ENCODE measurements around the gene EXOC6.

EXOC6 gene

GRCh38 chr10:93068411-93069244, 220.3 kb downstream of the EXOC6 start:
- DNase-seq, result no peak

- no peak for DNase-seq
These were observed 220.9 kb downstream of the EXOC6 start for GRCh38 chr10:93069245-93069561.

DNA sequence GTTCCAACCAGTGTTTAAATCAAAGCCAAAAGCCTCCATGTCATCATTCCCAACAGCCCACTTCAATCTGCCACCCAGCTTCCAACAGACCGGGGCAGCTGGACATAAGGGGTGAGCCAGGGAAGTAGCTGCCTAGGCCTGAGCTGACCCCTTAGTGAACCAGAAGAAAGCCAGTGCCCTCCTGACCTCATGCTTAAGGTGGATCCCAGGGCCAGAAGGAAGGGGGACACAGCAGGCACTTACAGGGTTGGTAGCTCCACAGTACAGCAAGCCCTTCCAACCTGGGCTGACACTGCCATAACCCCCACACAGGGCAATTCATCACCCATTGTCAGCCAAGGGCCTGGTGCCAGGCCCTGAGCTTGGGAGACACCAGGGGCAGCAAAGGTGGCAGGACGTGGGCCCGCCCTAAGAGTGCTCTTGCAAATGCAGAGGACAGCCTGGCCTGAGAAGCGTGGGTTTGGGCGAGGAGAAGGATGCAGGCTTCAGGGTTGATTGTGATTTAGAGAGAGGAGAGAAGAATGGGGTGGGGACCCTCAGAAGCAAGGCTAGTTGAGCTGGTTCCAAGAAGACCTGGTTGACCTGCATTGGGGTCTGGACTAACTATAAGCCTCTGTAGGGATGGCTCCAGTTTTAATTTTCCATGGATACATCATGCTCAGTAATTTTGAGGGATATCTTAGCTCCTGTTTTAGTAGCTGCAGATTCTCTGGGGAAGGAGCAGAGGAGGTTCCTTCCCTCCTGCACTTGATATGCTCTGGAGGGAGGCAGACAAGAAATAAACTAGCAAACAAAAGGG, 222.3 kb downstream of the EXOC6 start:
- no peak for DNase-seq

DNA sequence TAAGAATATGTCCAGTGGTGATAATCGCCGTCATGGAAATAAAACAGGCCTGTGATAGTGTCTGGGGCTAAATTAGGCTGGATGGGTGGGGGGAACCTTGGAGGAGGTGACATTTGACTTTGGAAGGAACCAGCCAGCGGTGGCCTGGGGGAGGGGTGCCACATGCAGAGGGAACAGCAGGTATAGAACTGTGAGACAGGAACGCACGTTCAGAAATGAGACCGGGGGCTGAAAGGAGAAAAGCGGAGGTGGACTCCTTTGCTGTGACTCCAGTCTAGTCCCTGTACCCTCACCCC, 222.8 kb downstream of the EXOC6 start:
- DNase-seq, result no peak

DNA sequence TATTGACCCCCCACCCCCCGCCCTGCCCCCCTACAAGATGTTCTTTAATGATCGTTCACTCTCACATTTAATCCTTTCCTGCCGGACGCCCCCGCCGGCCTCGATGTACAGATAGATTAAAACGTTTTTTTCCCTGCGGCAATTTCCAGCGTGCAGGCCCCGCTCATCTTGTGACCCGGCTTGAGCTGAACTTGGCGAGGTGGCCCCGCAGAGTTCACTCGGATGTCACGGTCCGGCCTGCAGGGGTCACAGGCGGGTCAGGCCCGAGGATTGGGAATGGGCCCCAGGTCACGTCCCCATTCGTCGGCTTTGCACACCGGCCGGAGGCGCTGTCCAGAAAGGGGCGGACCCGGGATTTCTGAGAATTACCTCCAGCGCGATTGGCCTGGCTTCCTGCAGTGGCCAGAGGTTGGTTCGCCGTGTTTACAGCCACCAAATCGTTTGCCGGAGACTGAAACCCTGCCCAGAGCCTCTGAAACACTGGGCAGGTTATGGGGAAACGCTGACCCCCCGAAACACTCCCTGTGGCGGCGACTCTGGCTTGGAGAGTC, 223.4 kb downstream of the EXOC6 start:
- DNase-seq, result no peak

DNA sequence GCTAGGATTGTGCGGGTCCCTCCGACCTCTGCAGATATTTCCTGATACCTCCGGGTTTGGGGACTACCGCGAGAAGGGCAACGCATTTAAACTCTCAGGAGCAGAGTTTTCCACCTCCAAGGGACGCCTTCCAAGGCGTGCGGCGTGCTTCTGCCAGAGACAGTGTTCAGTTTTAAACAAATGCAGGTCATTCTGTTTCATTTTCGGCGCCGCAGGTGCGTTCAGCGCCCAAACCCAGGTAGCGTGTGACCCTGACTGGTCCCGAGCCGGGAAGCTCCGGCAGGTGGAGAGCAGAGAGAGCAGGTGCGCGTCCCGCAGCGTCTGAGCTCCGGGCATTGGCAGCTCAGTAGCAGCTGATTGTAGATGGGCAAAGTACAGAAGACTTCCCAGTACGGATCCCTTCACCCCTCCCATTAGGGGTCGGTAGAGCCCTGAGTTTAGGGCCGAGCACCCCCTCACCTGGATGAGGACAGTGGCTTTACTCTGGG, 223.9 kb downstream of the EXOC6 start:
- no peak for DNase-seq

GRCh38 chr10:93072713-93073538, 224.6 kb downstream of the EXOC6 start:
- DNase-seq, result no peak

DNA sequence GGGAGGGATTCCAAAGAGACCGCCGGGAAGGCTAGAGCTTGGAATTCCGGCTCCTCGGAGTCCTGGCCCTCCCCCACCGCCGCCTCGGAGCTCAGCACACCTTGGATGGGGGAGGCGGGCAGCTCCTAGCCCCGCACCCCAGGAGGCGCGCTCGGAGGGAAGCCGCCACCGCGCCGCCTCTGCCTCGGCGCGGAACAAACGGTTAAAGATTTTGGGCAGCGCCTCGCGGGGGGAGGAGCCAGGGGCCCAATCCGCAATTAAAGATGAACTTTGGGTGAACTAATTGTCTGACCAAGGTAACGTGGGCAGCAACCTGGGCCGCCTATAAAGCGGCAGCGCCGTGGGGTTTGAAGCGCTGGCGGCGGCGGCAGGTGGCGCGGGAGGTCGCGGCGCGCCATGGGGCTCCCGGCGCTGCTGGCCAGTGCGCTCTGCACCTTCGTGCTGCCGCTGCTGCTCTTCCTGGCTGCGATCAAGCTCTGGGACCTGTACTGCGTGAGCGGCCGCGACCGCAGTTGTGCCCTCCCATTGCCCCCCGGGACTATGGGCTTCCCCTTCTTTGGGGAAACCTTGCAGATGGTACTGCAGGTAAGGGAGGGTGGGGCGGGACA, 225.3 kb downstream of the EXOC6 start, which contains the start of gene CYP26A1:
TSS of gene CYP26A1 (plus strand) at position 355 of the 608 bp plus-strand sequence. CDS start at position 397, 42 bp downstream.
- DNase-seq, result no peak

DNA sequence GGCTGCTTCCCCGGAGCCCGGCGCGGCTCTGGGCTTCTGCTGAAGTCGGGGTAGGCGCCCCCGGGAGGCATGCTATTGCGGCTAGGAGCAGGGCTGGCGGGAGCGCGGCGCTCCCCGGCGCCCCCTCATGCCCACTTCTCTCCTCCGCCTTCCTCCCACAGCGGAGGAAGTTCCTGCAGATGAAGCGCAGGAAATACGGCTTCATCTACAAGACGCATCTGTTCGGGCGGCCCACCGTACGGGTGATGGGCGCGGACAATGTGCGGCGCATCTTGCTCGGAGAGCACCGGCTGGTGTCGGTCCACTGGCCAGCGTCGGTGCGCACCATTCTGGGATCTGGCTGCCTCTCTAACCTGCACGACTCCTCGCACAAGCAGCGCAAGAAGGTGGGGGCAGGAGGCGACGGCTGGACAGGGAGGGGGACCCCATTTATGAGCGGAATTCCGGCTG, 225.9 kb downstream of the EXOC6 start:
- DNase-seq, result no peak

DNA sequence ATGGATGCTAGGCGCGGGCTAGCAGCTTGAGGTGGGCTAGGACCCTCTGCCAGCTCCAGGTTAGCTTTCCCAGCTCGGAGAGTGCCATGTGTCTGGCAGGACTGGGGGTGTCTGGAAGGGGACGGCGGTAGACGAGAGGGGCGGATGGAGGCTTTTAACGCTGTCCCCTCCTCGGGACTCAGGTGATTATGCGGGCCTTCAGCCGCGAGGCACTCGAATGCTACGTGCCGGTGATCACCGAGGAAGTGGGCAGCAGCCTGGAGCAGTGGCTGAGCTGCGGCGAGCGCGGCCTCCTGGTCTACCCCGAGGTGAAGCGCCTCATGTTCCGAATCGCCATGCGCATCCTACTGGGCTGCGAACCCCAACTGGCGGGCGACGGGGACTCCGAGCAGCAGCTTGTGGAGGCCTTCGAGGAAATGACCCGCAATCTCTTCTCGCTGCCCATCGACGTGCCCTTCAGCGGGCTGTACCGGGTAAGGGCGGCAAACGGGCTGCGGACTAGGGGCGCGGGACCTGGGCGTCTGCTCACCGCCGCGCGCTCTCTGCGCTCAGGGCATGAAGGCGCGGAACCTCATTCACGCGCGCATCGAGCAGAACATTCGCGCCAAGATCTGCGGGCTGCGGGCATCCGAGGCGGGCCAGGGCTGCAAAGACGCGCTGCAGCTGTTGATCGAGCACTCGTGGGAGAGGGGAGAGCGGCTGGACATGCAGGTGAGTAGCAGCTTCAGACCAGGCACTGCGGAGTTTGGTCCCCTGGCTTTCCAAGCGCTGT, 226.5 kb downstream of the EXOC6 start:
- no peak for DNase-seq

DNA sequence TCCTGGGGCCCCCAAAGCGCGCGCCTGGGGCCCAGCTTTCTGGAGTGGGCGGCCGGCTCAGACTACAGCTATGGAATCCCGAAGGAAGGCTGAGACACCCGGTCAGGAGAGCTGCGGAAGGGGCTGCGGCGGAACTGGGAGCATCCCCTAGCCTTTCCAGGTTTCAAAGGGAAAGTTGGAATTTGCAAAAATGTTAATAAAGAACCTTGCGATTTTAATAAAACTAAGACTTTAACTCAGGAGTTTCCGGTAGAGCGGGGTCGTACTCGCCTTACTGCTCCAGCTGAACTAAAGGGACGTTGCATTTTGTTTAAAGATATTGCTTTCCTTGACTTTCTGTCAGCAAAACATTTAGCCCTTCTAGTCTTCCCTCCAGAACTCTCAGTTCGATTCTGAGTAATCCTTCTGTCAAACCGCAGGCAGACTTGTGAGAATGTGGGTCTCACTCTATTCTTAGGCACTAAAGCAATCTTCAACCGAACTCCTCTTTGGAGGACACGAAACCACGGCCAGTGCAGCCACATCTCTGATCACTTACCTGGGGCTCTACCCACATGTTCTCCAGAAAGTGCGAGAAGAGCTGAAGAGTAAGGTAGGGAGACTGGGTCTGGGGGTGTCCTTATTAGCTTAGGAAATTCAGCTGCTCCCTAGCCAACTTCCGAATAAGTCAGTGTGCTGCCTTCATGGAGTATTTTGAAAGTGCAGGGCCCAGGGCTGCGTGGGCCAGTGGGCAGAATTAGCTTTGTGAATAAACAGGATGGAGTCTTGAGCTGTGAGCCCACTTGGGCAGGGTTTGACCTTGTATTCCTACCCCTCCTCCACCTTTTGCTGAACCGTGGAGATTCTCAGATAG, 227.3 kb downstream of the EXOC6 start:
- DNase-seq, result no peak

GRCh38 chr10:93076871-93077270, 228.6 kb downstream of the EXOC6 start:
- DNase-seq, result no peak

GRCh38 chr10:93077860-93078337, 229.6 kb downstream of the EXOC6 start:
- DNase-seq, result no peak

GRCh38 chr10:93079663-93080349, 231.5 kb downstream of the EXOC6 start:
- no peak for DNase-seq

DNA sequence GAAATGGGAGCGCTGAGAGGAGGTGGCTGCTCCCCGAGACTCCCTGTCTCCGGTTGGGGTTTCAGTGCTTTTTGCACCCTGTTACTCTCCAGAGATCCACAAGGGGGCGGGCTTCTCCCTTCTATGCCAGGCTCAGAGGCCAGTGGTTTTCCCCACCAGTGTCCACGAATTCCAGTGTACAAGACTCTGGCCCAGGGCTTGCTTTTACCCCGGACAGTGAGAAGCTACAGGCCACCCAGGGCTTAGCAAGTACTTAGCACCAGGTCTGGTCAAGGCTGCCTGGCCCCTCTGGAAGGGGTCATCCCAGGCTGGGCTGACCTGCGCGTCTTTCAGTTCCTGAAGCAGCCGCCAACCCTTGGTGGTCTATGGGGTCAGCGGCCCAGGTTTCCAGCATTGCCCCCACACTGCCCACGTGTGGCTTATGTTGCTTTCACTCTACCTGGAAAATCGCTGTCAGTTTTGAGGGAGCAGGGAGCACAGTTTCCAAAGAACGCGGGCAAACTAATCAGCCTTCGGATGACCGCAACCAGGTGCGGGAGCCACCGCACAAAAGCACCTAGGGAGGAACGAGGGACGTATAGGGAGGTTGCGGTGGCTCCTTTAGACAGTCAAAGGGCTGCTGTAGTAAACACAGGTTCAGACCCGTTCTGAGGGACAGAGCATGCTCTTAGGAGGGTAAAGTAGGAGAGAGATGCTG, 232.2 kb downstream of the EXOC6 start:
- no peak for DNase-seq

DNA sequence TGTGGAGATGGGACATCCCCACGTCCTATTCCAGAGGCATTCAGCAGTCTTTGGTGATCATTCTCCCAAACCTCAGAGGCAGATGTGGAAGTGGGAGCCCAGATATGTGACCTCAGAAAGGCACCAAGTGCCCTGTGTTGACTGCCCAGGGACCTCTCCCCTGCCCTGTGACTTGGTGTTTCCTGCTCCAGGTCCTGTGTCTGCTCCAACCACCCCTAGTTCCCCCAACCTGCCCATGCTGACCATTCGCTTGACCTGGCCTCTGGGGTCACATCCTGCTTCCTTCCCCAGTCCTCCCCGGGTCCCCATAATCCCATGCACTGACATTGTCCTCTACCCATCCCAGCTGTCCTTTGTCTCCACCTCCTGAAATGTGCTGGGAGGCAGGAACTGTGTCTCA, 233.0 kb downstream of the EXOC6 start:
- DNase-seq, result no peak

DNA sequence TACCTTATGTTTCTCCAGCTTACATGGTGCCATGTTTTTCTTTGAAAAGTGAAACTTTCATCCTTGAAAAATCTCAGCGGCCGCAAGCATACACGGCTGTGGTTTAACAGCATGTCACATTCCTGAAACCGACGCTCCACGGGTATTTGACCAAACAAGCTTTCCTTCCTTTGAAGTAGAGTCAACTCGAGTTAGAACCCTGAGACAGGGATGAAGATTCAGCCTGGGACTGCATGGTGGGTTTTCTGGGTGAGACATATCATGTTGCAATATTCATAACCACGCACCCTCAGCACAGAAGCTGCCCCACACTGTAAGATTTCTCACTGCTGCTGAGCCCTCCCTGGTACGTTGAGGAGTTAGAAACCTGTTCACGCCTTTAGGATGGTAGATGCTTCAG, 233.5 kb downstream of the EXOC6 start:
- no peak for DNase-seq

- DNase-seq, result no peak
These were observed 235.6 kb downstream of the EXOC6 start for GRCh38 chr10:93083743-93084539.

All from SIG-M5 (cell line).